Stimulated activated CD8-positive, alpha-beta memory T cell treated with anti-CD3 and anti-CD28 coated beads, Interleukin-4, amount 100 ng/mL, for 4 hours (primary cell): Measurements from ENCODE around the gene ADGRE1.
"Not testable (repeated sequence)": the region's sequence is repeated elsewhere in the genome, so short reads cannot be mapped to it uniquely, and the experiment has no call there.

ENCODE experiments used
- DNase-seq, 2 donors: peaks; one replicate each; pipeline ENCODE4 v3.0.0-alpha.2; 2020; ENCODE audit warnings: low read depth in 2 of 2, low spot score in 1 of 2

Gene ADGRE1, protein sequence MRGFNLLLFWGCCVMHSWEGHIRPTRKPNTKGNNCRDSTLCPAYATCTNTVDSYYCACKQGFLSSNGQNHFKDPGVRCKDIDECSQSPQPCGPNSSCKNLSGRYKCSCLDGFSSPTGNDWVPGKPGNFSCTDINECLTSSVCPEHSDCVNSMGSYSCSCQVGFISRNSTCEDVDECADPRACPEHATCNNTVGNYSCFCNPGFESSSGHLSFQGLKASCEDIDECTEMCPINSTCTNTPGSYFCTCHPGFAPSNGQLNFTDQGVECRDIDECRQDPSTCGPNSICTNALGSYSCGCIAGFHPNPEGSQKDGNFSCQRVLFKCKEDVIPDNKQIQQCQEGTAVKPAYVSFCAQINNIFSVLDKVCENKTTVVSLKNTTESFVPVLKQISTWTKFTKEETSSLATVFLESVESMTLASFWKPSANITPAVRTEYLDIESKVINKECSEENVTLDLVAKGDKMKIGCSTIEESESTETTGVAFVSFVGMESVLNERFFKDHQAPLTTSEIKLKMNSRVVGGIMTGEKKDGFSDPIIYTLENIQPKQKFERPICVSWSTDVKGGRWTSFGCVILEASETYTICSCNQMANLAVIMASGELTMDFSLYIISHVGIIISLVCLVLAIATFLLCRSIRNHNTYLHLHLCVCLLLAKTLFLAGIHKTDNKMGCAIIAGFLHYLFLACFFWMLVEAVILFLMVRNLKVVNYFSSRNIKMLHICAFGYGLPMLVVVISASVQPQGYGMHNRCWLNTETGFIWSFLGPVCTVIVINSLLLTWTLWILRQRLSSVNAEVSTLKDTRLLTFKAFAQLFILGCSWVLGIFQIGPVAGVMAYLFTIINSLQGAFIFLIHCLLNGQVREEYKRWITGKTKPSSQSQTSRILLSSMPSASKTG

GRCh38 chr19:6887316-6887715, at the start of gene ADGRE1:
TSS of gene ADGRE1 (plus strand) at chr19:6887579. CDS start at chr19:6887609, 30 bp downstream.
- no peak for DNase-seq

GRCh38 chr19:6838062-6838655, 49.2 kb upstream of the ADGRE1 start:
- no peak for DNase-seq

- DNase-seq: no peak
Observed at GRCh38 chr19:6842871-6843607, 44.3 kb upstream of the ADGRE1 start.

DNA sequence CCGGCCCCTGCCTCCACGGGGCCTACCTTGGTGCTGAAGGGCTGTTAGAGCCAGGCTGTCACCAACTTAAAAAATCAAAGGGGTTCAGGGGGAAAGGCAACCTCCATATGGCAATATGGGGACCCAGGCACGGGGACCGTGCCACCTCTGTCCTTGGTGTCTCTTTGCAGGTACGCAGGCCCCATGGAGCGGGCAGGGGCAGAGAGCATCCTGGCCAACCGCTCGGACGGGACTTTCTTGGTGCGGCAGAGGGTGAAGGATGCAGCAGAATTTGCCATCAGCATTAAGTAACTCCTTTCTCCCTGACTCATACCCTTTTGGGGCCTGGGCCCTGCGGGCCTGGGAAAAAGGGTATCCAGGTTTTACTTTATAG, 39.6 kb upstream of the ADGRE1 start:
- DNase-seq: no peak

DNA sequence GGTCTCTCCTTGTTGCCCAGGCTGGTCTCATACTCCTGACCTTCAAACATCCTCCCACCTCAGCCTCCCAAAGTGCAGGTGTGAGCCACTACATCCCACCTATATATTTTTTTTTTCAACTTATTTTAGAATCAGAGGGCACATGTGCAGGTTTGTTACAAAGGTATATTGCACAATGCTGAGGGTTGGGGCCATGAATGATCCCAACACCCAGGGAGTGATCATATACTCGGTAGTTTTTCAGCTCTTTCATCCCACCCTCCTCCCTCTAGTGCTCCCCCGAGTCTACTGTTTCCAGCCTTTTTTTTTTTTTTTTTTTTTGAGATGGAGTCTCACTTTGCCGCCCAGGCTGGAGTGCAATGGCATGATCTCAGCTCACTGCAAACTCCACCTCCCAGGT, 38.4 kb upstream of the ADGRE1 start:
- DNase-seq: no peak

DNA sequence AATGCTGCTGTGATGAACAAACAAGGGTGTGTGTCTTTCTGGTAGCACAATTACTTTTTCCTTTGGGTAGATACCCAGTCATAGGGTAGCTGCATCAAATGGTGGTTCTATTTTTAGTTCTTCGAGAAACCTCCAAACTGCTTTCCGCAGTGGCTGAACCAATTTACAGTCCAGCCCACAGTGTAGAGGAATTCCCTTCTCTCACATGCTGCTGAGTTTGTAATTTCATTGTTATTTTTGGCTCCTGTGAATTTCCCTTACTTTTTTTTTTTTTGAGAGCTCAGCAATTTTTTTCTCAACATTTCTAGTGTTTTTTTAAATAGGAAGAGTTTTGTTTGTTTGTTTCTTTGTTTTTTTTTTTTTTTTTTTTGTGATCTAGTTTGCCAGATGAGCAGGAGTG, 37.5 kb upstream of the ADGRE1 start:
- no peak for DNase-seq

DNA sequence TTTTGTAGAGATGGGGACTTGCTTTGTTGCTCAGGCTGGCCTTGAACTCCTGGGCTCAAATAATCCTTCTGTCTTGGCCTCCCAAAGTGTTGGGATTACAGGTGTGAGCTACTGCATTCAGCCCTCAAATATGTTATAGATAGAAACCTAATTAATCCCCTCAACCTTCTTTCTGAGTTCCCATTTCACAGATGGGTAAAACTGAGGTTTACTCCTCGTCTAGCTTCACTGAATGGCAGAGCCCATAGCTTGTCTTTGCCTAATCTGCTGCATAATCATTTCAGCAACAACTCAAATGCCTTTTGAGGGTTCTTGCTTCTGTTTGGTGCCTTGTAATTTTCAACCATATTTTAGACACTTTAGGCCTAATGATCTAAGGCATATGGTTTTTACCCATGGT, 36.0 kb upstream of the ADGRE1 start:
- no peak for DNase-seq

DNA sequence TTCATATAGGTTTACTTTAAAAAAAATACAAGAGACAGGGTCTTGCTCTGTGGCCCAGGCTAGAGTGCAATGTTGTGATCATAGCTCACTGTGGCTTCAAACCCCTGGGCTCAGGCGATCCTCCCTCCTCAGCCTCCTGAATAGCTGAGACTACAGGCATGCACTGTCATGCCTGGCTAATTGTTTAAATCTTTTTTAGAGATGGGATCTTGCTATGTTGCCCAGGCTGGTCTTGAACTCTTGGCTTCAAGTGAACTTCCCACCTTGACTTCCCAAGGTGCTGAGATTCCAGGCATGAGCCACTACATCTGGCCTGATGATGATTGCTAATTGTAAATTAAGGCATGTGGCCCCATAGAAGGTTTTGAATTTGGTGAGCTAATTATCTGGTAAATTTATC, 35.4 kb upstream of the ADGRE1 start:
- DNase-seq: no peak

GRCh38 chr19:6853868-6854267, 33.5 kb upstream of the ADGRE1 start:
- DNase-seq: no peak

DNA sequence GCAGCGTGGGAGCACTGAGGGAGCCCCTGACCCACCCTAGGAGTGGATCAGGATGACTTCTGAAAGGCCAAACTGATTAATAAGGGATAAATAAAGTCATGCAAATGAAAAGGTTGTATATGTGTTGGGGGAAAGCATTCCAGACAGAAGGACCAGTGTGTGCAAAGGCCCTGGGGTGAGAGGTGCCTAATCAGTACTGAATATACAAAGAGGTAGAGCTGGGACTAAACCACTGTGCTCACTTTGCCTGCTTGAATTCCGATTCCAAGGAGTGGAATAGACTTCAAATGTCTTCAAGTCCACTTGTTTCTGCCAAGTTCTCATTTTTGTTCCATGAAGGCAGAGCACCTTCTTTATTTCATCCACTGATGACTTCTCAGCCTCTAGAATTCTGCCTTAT, 32.6 kb upstream of the ADGRE1 start:
- no peak for DNase-seq

- DNase-seq: no peak
Observed at GRCh38 chr19:6856749-6857372, 30.5 kb upstream of the ADGRE1 start.

- no peak for DNase-seq
Observed at GRCh38 chr19:6861683-6862286, 25.6 kb upstream of the ADGRE1 start.

DNA sequence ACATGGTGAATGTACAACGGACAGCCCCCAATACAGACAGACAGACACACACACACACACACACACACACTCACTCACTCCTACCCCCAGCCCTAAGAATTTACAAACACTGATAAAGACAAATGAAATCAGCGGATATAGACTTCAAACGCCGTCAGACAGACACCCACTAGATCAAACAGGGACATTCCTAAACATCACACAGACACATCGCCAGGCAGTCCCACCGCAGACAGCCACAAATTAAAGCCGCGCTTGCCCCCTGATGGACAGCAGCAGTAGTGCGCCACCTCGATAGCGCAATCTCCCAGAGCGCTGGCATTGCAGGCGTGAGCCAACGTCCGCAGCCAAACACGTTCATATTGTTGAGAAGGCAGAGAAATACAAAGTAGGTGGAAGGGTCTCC, 24.7 kb upstream of the ADGRE1 start:
- DNase-seq: peak; percentile 82 to 84

DNA sequence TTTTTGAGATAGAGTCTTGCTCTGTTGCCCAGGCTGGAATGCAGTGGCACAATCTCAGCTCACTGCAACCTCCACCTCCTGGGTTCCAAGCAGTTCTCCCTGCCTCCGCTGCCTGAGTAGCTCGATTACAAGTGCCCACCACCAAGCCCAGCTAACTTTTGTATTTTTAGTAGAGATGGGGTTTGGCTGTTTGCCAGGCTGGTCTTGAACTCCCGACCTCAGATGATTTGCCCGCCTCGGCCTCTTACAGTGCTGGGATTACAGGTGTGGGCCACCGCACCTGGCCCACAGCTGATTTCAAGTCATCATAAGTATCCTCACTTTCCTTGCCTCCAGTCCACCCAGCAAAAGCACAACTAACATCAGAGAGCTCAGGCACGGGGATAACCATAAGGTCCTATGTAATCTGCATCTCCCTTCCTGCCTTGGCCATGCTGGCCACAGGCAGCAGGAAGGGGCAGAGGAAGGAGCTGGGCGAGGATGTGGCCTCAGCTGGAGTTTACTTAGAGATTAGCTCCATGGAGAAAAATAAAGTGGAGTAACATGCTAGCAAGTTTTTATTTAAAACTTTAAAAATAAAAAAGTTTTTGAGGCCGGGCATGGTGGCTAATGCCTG, 22.9 kb upstream of the ADGRE1 start:
- no peak for DNase-seq

- DNase-seq: no peak
Observed at GRCh38 chr19:6865849-6866248, 21.5 kb upstream of the ADGRE1 start.

DNA sequence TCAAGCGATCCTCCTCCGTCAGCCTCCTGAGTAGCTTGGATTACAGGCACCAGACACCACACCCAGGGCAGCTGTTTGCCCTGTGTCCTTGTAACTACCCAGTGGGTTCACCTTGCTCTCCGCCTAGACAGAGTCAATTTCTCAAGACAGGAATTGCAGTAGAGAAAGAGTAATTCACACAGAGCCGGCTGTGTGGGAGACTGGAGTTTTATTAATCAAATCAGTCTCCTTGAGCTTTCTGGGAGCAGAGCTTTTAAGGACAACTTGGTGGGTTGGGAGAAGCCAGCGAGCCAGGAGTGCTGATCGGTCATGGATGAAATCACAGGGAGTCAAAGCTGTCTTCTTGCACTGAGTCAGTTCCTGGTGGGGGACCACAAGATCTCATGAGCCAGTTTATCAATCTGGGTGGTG, 20.6 kb upstream of the ADGRE1 start:
- no peak for DNase-seq

GRCh38 chr19:6868351-6868750, 19.0 kb upstream of the ADGRE1 start:
- DNase-seq: no peak

- not testable (repeated sequence) for DNase-seq
Observed at GRCh38 chr19:6869151-6869882, 18.1 kb upstream of the ADGRE1 start.
